Activated CD8-positive, alpha-beta memory T cell treated with anti-CD3 and anti-CD28 coated beads, Interleukin-2, amount 50 U/mL, for 4 hours (primary cell): ENCODE results near the gene HEATR1.
"Not testable (repeated sequence)": the region's sequence is repeated elsewhere in the genome, so short reads cannot be mapped to it uniquely, and the experiment has no call there.

ENCODE experiments used
- DNase-seq: peaks from one replicate; pipeline ENCODE4 v3.0.0-alpha.2; 2020

HEATR1 gene

DNA sequence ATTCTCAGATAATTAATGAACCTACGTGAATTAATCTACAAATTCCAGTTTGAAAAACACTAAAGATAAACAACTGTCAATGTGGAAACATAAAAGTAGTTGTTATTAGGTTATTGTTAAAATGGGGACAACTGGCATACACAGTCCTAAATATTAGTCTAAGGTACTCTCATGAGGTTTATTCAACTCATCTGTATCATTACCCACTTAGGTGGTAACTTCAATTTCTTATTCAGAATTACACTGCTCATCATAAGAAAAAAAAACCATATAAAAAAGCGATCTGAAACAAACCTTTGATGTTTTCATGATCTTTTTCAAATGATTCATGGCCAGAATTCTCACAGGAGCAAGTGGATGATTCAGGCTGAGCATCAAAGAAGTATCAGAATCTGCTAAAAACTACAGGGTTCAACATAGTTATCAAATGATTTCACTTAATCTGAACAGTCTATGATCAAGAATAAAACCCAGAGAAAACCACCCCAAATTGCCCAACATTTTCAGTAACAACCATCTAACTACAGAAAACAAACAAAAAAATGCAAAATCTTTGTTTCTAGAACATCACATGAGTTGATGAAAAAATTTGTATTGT is 13.7 kb downstream of the HEATR1 start:
- DNase-seq = no peak

DNA sequence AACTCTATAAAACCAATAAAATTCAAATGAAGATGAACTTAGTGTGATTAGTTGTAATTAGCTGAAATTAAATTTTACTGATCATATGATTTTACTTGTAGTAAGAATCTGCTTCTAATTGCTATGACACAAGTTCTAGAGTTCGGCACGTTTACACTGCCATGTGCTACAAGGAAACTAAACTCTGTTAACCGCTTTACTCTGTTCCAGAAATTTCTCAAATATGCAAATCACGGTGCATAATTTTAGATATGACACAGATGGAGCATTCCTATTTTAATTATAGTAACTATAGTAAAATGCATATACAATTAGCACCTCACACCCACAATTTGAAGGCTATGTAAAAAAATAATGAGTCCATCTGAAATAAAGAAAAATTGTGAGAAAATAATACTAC is 14.8 kb downstream of the HEATR1 start:
- no peak for DNase-seq

DNA sequence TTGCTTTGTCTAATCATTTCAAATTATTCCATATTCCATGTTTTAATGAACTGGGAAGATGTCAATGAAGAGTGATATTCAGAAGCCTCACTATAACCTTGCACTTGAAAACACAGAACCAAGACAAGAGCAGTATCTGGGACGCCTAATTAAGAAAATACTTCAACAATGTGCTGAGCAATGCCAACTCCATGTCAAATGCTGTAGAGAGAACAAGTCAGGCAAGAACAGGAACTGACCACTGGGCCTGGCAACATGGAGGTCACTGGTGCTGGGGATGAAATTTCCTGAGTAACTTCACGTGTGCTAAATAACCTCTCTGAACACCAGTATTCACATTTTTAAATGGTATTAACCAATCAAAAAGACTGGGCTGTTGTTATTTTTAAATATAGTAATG is 22.8 kb downstream of the HEATR1 start:
- DNase-seq = no peak

DNA sequence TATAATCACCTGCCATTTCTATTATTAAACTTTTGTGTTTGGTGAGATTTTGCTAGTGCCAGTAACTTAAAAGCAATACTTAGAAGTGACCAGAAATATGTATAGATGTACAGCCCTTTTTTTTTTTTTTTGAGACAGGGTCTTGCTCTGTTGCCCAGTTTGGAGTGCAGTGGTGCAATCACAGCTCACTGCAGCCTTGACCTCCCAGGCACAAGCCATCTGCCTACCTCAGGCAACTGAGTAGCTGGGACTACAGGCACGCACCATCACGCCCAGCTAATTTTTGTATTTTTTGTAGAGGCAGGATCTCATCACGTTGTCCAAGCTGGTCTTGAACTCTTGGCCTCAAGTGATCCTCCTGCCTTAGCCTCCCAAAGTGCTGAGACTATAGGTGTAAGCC is 23.9 kb downstream of the HEATR1 start:
- DNase-seq = not testable (repeated sequence)

DNA sequence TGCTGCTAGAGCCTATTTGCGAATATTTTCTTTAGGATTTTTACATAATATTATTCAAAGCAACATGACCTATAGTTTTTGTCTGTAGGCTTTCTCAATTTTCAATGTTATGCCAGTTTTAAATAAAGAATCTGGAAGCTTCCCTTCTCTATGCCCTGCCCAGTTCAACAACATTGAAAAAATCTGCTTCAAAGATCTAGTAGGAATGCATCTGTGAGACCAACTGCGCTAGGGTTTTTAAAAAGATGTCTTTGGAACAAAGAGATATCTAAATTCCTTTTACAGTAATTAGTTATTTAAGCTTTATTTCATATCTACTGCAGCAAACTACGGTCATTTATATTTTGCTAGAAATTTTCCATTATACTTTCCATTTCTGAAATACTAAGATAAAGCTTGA is 25.7 kb downstream of the HEATR1 start:
- no peak for DNase-seq

DNA sequence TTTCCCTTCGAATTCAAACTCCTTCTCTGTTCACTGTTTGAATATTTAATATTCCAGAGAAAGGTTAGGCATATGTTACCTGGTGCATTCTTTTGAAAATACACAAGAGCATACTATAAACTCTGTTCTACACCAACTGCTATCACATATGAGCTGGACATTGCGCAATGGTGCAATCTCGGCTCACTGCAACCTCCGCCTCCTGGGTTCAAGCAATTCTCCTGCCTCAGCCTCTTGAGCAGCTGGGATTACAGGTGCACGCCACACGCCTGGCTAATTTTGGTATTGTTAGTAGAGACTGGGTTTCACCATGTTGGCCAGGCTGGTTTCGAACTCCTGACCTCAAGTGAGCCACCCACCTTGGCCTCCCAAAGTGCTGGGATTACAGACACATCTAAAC is 27.3 kb downstream of the HEATR1 start:
- DNase-seq = not testable (repeated sequence)

DNA sequence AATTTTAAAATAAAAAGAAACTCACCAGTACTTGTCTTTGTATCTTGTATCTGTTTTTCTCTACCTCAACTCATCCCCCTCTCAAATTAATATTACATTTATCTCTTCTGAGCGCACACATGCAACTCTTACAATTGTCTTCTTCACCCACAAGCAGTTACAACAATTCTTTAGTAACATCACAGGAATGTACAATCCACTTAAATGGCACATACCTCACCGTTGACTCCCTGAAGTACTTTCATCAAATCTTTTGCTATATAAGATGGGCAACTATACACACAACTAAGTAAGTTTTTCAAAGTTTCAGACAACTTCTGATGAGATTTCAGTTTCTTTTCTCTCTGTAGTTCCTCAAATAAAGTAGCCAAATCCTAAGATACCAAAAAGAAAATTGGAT is 28.3 kb downstream of the HEATR1 start:
- DNase-seq = no peak

DNA sequence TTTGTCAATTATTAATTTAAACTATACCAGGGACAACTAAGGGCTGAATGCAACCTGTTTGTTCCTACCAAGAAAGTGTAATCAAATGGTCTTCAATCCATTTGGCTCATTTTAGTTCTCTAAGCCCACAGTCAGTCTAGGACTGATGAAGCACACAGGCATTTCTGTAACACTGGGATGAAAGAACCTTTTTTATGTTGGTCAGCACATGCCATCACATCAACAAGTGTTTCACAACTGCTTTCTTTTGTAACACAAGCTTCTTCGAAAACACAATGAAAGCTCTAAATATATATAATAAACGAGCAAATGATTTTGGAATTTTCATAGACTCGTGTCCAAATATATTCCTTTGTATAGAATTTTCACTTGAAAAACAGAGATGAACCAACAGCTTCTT is 28.8 kb downstream of the HEATR1 start:
- DNase-seq = no peak

DNA sequence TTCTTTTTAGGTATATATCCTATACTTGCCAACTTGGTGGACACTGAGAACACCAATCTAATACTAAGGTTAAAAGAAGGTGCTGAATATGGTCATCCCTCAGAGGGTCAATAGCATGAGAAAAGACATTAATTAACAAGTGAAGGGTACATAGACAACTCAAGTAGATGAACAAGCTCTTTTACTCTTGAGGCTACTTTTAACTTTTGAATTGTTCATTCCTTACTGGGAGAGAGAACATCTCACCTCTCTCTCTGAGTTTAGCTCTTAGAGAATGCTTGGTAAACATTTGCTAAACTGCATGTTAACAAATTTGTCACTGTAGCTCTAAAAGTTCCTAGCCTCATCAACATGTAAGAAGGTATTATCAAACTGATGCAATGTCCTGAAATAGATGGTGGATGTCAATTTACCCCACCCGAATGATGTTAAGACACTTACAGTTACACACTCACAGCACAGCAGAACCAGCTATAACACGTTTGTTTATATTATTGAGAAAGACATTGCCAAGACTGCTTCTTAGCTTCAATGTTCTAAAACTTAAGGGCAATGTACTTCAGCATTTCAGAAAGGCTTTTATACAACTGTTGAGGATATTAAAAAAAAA is 35.9 kb downstream of the HEATR1 start:
- no peak for DNase-seq

DNA sequence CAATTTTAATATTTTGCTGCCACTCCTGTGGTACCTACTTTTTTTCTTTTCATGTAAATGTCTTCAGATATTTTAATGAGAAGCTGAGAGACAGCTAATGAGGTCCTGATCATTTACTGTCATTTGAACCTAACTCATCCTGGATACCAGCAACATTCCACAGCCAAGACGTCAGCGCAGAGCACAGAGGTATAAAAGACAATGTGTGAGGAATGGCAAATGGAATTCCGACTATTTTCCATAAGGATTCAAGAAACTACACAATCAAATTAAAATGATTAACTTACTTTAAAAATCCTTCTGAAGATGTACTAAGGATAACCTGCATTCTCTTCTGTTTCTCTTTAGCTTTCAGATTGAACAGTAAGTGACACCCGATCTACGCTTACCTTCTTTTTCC is 38.8 kb downstream of the HEATR1 start:
- DNase-seq = no peak

DNA sequence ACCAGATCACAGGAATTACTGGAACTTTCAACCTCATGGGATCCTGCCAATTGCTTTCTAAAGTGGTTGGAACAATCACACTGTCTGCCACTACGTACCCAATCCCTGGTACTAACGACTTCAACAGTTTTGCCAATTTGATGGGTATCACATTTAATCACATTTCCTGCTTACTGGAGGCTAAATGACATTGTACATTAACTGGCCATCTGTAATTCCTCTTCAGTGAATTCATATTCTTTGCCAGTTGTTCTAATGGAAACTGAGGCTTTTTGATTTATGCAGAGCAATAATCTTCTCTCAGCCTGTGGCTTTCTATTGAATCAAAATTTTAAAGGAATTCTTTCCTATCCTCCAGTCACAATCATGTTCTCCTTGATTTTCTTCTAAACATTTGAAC is 42.3 kb downstream of the HEATR1 start:
- DNase-seq = no peak

DNA sequence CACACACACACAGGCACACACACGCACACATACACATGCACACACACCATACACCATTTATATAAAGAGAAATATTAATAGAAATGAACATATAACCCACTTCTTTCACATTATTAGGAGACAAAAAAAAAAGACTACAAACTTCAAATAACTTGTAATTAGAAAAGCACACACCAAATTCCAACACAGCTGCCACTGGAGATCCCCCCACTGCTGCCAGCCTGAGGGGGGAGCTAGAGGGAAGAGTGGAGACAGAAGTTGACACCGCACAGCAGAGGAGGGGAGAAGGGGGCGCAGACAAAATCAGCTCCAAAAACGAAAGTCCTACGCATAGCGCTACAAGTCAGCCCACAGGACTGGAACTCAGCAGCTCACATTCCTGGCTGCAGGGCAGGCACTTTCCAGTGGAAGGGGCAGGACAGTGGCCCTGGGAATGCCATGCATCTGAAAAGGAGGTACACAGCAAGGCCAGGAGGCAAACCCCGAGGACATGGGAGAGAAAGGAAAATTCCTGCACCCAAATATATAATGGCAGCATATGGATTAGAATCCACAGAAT is 44.0 kb downstream of the HEATR1 start:
- DNase-seq = no peak

DNA sequence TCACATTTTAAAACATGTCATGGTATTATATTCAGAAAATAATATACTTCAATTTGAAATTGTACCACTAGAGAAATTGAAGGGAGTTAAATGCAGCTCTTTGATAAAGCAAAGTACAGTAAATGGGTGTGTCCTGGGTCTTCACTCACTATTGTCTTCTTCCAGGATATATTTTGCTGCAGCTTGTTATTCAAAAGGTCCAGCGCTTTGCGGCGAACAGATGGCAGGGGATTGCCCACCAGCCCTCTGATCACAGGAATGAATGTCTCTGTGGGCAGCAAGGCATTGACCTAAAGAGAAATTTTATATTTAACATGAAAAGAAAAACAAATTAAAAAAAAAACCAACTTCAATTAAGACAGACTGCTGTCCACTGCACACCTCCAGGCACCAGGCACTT is 45.5 kb downstream of the HEATR1 start:
- no peak for DNase-seq

DNA sequence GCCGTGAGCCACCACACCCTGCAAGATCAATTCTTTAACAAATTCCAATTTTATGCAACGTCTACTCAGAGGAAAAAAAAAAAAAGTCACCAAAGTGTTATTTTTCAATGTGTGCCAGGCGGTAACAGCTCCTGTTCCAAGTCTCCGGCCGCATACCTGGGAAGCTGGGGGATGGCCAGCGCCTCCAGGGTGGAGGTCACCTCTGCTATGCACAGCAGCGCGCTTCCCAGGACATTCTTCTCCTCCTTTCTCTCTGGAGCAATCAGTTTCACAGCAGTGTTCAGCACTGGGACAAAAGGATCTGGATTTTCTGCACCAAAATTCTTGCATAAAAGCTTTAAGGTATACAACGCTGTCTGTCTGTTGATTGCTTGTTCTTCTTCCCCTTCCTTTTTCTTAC is 46.2 kb downstream of the HEATR1 start:
- no peak for DNase-seq

DNA sequence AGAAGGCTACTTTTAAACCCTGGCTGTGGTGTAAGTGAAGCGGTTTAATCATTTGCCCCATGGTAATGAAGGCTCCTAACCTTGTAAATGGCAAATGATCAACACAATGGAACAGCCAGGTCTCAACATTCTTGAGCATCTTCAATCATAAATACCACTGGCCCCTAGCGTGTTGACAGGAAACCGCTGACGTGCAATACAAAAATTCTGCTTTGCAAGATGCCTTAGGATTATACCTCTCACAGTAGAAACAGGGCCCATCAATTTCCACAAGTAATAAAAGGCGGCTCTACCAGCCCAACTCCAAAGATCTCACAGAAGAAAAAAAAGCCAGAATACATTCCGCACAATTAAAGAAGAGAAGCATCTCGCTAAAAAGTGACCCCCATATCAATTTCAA is 47.7 kb downstream of the HEATR1 start:
- no peak for DNase-seq

DNA sequence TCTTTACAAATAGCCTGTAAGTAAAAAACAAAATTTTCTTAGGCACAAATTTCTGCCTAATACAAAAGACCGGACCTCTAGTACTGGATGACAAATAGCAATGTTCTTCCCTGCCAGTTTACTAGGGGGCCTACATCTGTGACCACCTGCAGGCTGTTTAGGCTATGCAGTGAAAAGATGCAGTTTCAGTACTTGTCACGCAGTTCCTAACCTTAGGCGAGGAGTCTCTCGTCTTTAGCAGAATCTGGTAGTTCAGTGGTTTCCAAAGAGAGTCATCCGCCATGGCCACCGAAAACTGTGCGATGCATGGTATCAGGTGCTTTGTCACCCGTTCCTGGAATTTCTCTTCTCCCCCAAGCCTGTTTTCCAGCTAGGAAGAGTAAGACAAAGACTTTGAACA is 50.9 kb downstream of the HEATR1 start:
- DNase-seq = no peak

DNA sequence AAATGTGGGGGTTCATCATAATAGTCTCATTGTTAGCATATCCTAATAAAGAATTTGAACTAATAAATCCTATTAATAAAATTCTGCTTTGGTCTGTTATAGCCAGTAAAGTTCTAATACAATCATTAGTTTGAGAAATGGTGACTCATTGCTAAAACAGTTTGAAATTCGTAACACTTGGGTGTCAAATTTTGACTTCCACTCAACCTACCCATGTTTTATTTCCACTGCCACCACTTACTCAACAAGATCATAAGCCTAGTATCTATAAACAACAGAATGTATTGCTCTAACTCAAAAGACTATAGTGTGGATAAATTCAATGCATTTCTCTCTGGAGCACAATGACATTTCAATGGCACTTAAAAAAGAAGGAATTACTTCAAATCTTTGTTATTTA is 51.4 kb downstream of the HEATR1 start:
- DNase-seq = no peak

DNA sequence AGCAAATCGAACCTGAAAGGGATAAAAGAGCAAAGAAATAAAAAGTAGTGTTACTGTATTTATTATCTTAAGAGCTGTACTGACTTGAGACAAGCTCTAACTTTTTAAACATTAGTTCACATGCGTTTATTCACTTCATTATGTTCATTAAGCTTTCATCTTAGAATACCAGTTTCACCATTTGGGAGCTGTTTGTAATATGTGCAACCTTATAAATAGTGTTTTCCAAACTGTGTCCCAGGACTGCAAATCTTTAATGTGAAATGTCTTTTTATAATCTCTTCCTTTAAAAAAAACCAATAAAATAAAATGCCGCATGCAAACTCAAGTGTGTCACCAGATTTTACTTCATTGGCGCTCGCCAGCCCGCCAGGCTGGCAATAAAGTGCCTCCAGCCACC is 52.2 kb downstream of the HEATR1 start:
- no peak for DNase-seq

DNA sequence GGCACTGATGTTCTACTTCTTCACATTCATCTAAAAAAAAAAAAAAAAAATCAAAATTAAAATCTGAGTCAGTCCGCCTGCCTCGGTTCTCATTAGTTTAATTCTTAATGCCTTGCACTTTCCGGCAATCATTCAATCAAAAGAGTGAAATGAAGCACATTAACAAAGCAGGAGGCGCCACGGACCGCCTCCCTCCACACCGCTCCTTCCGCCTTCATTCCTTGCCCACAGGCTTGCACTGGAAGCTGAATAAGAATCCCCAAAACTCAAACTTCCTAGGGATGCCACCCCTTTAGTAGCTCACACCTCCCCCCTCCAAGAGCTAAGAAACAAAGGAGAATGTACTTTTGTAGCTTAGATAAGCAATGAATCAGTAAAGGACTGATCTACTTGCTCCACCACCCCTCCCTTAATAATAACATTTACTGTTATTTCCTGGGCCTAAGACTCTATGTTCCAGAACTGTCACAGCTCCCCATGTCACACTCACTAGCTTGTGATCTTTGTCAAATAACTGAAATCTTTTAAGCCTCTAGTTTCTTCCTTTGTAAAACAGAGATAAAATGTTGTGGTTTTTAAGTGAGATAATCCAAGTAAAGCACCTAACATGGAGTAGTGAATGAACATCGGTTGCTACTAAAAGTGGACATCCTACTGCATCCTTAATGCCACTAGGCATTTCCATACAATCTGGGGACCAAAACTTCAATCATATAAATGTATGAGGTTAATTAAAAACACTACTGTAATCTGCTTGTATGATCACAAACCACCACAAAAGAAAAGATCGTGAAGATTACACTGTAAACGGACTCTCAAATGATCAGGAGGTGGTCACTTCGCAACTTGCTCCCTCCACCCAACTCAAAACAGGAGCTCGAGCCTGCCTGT is 53.1 kb downstream of the HEATR1 start:
- DNase-seq = no peak

DNA sequence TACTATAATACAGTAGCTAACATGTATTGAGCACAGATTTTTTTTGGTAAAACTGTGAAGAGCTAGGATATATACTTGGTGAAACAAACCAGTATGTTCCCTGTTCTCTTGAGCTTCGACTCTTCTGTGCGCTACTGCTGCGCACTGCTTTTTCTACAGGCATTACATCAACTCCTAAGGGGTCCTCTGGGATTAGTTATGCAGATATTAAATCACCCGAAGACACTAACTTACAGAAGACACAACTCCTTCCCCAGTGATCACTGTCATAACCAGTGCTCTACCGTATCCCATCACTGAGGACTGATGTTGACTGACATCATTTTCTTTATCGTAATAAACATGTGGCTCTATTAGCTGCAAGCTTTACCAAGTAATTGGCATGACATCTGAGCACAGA is 55.9 kb downstream of the HEATR1 start:
- no peak for DNase-seq

DNA sequence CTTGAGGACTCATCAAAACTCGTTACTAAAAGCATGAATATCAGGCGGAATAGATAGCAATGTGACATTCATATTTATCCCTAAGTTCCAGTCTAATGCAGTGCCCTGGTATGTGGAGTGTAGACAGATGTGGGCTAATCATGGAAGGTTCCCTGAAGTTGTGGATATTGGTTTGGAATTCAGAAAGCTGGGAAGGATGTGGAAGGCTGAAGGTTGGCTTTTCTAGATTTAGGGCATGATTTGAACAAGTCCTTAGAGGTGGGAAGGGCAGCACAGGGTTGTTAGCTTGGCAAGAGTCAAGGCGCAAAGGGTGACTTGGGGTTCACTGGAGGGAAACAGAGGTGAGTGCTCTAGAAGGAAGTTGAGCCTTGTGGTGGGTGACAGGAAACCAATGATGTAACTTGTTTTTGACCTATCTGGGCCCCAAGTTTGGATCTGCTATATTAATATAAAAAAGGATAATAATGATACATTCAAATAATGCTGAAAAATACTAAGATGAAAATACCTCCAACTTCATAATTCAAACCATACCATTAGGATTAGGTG is 58.6 kb downstream of the HEATR1 start:
- DNase-seq = no peak

DNA sequence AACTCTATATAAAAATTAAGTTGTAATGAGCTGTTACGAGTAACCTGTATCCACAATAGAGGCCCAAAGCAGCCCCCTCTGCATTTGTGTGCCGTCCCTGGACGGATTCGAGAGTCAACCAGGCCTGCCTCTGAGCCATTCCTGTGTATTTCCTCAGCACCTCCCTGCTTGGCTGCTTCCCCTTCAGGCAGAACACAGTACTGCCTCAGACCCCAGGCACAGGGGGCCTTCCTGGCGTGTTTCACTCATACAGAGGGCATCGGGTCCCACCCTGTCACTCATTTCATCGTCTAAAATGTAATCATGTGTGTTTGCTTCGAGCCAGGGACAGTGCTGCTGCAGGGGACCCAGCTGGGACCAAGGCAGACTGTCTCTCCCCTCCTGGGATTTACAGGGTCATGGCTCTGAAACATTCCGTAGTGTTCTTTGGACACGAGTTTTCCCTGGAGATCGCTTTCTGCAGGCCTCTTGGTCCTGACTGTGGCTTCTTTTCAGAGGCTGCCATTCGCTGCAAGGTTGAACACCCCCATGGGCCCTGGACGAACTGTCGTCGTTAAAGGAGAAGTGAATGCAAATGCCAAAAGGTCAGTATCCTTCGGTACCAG is 61.1 kb downstream of the HEATR1 start:
- no peak for DNase-seq

DNA sequence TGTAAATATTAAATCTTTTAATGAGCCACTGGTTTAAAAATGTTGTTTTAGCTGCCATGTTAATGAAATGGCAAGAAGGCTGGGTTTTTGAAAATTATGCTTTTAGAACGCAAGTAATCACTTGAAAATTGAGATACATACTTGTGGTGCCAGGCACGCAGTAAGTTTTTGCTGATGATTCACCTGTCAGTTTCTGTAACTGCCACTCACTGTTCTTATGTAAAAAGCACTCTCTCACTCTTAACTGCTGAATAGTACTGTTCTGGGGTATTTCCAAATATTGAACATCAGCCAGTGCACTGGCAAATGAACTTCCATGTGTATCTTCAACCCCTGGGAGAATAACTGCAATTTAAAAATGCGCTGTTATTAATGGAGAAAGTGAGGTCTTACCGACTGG is 62.6 kb downstream of the HEATR1 start:
- no peak for DNase-seq
